ENCODE measurements around the gene ACSL4.
"Not testable (repeated sequence)": the region's sequence is repeated elsewhere in the genome, so short reads cannot be mapped to it uniquely, and the experiment has no call there.

ACSL4 gene

GRCh38 chrX:109739625-109740432 is 6.8 kb upstream of the ACSL4 start:
- DNase-seq (ENCODE audit: extremely low spot score), result no peak
- POLR2A ChIA-PET, result no interaction called here
- TF ChIP-seq BHLHE40 (IDR thresholded peaks at IDR 0.05; ENCODE audit: borderline replicate concordance) (no peak), PKNOX1 (IDR thresholded peaks at IDR 0.05) (no peak), L3MBTL2 (conservative IDR thresholded peaks at IDR 0.05) (no peak), LEF1 (IDR thresholded peaks at IDR 0.05; ENCODE audit: borderline replicate concordance) (no peak), CTBP1 (IDR thresholded peaks at IDR 0.05; ENCODE audit: borderline replicate concordance) (no peak), SP1 (IDR thresholded peaks at IDR 0.05) (no peak), ELF4 (IDR thresholded peaks at IDR 0.05) (no peak), ZNF384 (IDR thresholded peaks at IDR 0.05) (no peak), TARDBP (IDR thresholded peaks at IDR 0.05) (no peak), HDGF (IDR thresholded peaks at IDR 0.05; ENCODE audit: borderline replicate concordance) (no peak)
- CTCF ChIA-PET, result no interaction called here

GRCh38 chrX:109735202-109735744 is 2.2 kb upstream of the ACSL4 start:
- CTCF ChIA-PET, result interaction anchor here (0.9 to 2.9 kb wide), 3 partner anchors 22 to 156 kb away, joined by 3 to 7 read pairs (median 3); no protein-coding TSS in a partner anchor
- POLR2A ChIA-PET, result no interaction called here
- no peak for TF ChIP-seq TARDBP (IDR thresholded peaks at IDR 0.05)
- no peak for TF ChIP-seq FOXM1 (IDR thresholded peaks at IDR 0.05; ENCODE audit: borderline replicate concordance)
- TF ChIP-seq L3MBTL2 (conservative IDR thresholded peaks at IDR 0.05), result no peak
- TF ChIP-seq ZNF384 (IDR thresholded peaks at IDR 0.05), result no peak
- DNase-seq (ENCODE audit: extremely low spot score), result no peak

- ChIA-PET POLR2A (interaction anchor here (1.1 to 1.6 kb wide), 4 partner anchors 14 to 27 kb away, joined by 3 to 5 read pairs (median 4); no protein-coding TSS in a partner anchor), CTCF (interaction anchor here (0.7 to 2.9 kb wide), 4 partner anchors 20 to 157 kb away, joined by 4 to 7 read pairs (median 6); no protein-coding TSS in a partner anchor)
- DNase-seq (ENCODE audit: extremely low spot score), result no peak
- TF ChIP-seq SP1 (IDR thresholded peaks at IDR 0.05) (no peak), TARDBP (IDR thresholded peaks at IDR 0.05) (no peak), FOXA1 (IDR thresholded peaks at IDR 0.05) (no peak), NFRKB (IDR thresholded peaks at IDR 0.05) (no peak), ARNT (IDR thresholded peaks at IDR 0.05) (no peak), FOXK2 (IDR thresholded peaks at IDR 0.05) (no peak), FOXM1 (IDR thresholded peaks at IDR 0.05; ENCODE audit: borderline replicate concordance) (no peak), ELF4 (IDR thresholded peaks at IDR 0.05) (no peak), SUZ12 (IDR thresholded peaks at IDR 0.05) (no peak), ZNF384 (IDR thresholded peaks at IDR 0.05) (no peak)
These were observed 591 bp upstream of the ACSL4 start for GRCh38 chrX:109733613-109734083.

- TF ChIP-seq LEF1 (IDR thresholded peaks at IDR 0.05; ENCODE audit: borderline replicate concordance), result no peak
- TF ChIP-seq BHLHE40 (IDR thresholded peaks at IDR 0.05; ENCODE audit: borderline replicate concordance), result no peak
- TF ChIP-seq FOXA1 (IDR thresholded peaks at IDR 0.05), result no peak
- TF ChIP-seq ELF4 (IDR thresholded peaks at IDR 0.05), result no peak
- no peak for TF ChIP-seq FOXM1 (IDR thresholded peaks at IDR 0.05; ENCODE audit: borderline replicate concordance)
- TF ChIP-seq ARNT (IDR thresholded peaks at IDR 0.05), result no peak
- no peak for TF ChIP-seq SP1 (IDR thresholded peaks at IDR 0.05)
- no peak for TF ChIP-seq TARDBP (IDR thresholded peaks at IDR 0.05)
- TF ChIP-seq SUZ12 (IDR thresholded peaks at IDR 0.05), result no peak
- no peak for TF ChIP-seq NFRKB (IDR thresholded peaks at IDR 0.05)
- no peak for TF ChIP-seq CTBP1 (IDR thresholded peaks at IDR 0.05; ENCODE audit: borderline replicate concordance)
- TF ChIP-seq FOXK2 (IDR thresholded peaks at IDR 0.05), result no peak
- TF ChIP-seq PKNOX1 (IDR thresholded peaks at IDR 0.05), result no peak
- TF ChIP-seq HDGF (IDR thresholded peaks at IDR 0.05; ENCODE audit: borderline replicate concordance), result no peak
- no peak for TF ChIP-seq ZNF384 (IDR thresholded peaks at IDR 0.05)
- no peak for TF ChIP-seq L3MBTL2 (conservative IDR thresholded peaks at IDR 0.05)
- CTCF ChIA-PET, result interaction anchor here (0.7 to 1.6 kb wide), 4 partner anchors 12 to 159 kb away, joined by 3 to 6 read pairs (median 4); no protein-coding TSS in a partner anchor
- peak; percentile 16 for DNase-seq (ENCODE audit: extremely low spot score)
- POLR2A ChIA-PET, result interaction anchor here (1.1 to 1.6 kb wide), 3 partner anchors 12 to 95 kb away, joined by 4 to 5 read pairs (median 4); no protein-coding TSS in a partner anchor
These were observed 848 bp downstream of the ACSL4 start for GRCh38 chrX:109732017-109732801.

- CTCF ChIA-PET, result interaction anchor here (1.7 kb wide), 1 partner anchor 163 kb away, joined by 4 read pairs; no protein-coding TSS in a partner anchor
- POLR2A ChIA-PET, result no interaction called here
- DNase-seq (ENCODE audit: extremely low spot score), result no peak
- TF ChIP-seq CTBP1 (IDR thresholded peaks at IDR 0.05; ENCODE audit: borderline replicate concordance) (no peak), ARNT (IDR thresholded peaks at IDR 0.05) (no peak), ELF4 (IDR thresholded peaks at IDR 0.05) (no peak), FOXK2 (IDR thresholded peaks at IDR 0.05) (no peak), L3MBTL2 (conservative IDR thresholded peaks at IDR 0.05) (no peak), PKNOX1 (IDR thresholded peaks at IDR 0.05) (no peak), TARDBP (IDR thresholded peaks at IDR 0.05) (no peak), ZNF384 (IDR thresholded peaks at IDR 0.05) (no peak), FOXA1 (IDR thresholded peaks at IDR 0.05) (no peak), FOXM1 (IDR thresholded peaks at IDR 0.05; ENCODE audit: borderline replicate concordance) (no peak), HDGF (IDR thresholded peaks at IDR 0.05; ENCODE audit: borderline replicate concordance) (no peak)
These were observed 4.9 kb downstream of the ACSL4 start for GRCh38 chrX:109728173-109728535.

GRCh38 chrX:109724971-109725370 is 8.1 kb downstream of the ACSL4 start:
- CTCF ChIA-PET; POLR2A ChIA-PET; DNase-seq (ENCODE audit: extremely low spot score): not testable (repeated sequence)
